ENCODE results near the gene ZDHHC8. TPM values are rescaled to one million over a fixed set of nuclear protein-coding genes. Genes with fewer than 3 reads are reported as not detected.

The ZDHHC8 gene
- total RNA-seq, 3 donors from 2014 or later = 27.7 to 53.0 (median 42.2) TPM

- DNase-seq (peak in 2 of 3 donors; percentile 5 to 22), ATAC-seq (peak; percentile 16)
- intact Hi-C loops (cut with DNase I, micrococcal nuclease) = no loop called here
- Histone ChIP-seq H3K36me3 (ENCODE audit: low read depth) (peaks cover 25% of the 10 kb centered on the region), H3K4me1 (ENCODE audit: low read depth) (no peaks in the 10 kb centered on the region), H3K4me3 (no peak overlapping the region), H3K9me3 (no peaks in the 10 kb centered on the region)
- TF ChIP-seq CTCF (IDR thresholded peaks at IDR 0.05) = no peak
These were observed 38.0 kb upstream of the ZDHHC8 start for GRCh38 chr22:20093418-20094196.

GRCh38 chr22:20094197-20094807, 37.3 kb upstream of the ZDHHC8 start:
- DNase-seq = peak in 2 of 3 donors; percentile 12 to 26
- Histone ChIP-seq H3K4me1 (ENCODE audit: low read depth) (no peaks in the 10 kb centered on the region), H3K9me3 (no peaks in the 10 kb centered on the region), H3K4me3 (no peak overlapping the region), H3K36me3 (ENCODE audit: low read depth) (peaks cover 25% of the 10 kb centered on the region)
- TF ChIP-seq CTCF (IDR thresholded peaks at IDR 0.05) = no peak
- intact Hi-C loops (cut with DNase I, micrococcal nuclease) = no loop called here
- ATAC-seq = no peak

- no peaks in the 10 kb centered on the region for H3K4me1 ChIP-seq (ENCODE audit: low read depth)
- no peak for ATAC-seq
- H3K36me3 ChIP-seq (ENCODE audit: low read depth) = peaks cover 17% of the 10 kb centered on the region
- no peak overlapping the region for H3K4me3 ChIP-seq
- no peak for TF ChIP-seq CTCF (IDR thresholded peaks at IDR 0.05)
- no peak for DNase-seq
- no peaks in the 10 kb centered on the region for H3K9me3 ChIP-seq
- intact Hi-C loops (cut with DNase I, micrococcal nuclease) = no loop called here
These were observed 36.1 kb upstream of the ZDHHC8 start for GRCh38 chr22:20095521-20095920.

- ATAC-seq (no peak), DNase-seq (no peak)
- Histone ChIP-seq H3K4me3 (no peak overlapping the region), H3K9me3 (no peaks in the 10 kb centered on the region), H3K4me1 (ENCODE audit: low read depth) (no peaks in the 10 kb centered on the region), H3K36me3 (ENCODE audit: low read depth) (peaks cover 10% of the 10 kb centered on the region)
- no peak for TF ChIP-seq CTCF (IDR thresholded peaks at IDR 0.05)
- intact Hi-C loops (cut with DNase I, micrococcal nuclease) = no loop called here
These were observed 34.8 kb upstream of the ZDHHC8 start for GRCh38 chr22:20096574-20097420.

GRCh38 chr22:20099099-20099711, 32.4 kb upstream of the ZDHHC8 start:
- TF ChIP-seq CTCF (IDR thresholded peaks at IDR 0.05) = no peak
- H3K9me3 ChIP-seq = no peaks in the 10 kb centered on the region

More at GRCh38 chr22:20099099-20099711, 32.4 kb upstream of the ZDHHC8 start:
- ATAC-seq = no peak
- intact Hi-C loops (cut with DNase I, micrococcal nuclease) = no loop called here
- Histone ChIP-seq H3K36me3 (ENCODE audit: low read depth) (no peaks in the 10 kb centered on the region), H3K4me1 (ENCODE audit: low read depth) (no peaks in the 10 kb centered on the region), H3K4me3 (no peak overlapping the region)
- DNase-seq = peak in 2 of 3 donors; percentile 5 to 11
